ENCODE results near the gene ADAMTS17. TPM values are rescaled to one million over a fixed set of nuclear protein-coding genes. Genes with fewer than 3 reads are reported as not detected.

The ADAMTS17 gene
- total RNA-seq, 2 experiments from 2014 or later, result 0.81 to 1.0 TPM

DNA sequence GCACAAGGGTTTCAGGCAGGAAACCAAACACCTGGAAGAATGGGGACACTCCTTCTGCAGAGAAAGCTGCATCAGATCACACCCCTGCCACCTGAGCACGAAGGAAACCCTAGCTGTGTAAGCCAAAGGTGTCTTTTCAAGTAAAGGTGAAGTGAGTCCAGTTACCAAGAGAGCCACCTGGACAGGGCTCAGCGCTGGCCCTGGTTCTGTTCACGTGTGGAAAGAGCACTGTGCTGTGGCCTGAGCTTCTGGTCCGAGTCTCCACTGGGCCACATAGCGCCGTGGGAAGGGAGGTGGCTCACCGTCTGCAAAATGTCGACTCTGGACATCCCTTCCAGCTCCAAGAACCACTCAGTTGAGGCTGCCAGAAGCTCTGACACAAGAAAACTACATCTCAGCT is 151.1 kb downstream of the ADAMTS17 start:
- Mint-ChIP-seq H3K4me1 (ENCODE audit: low read depth) (no peaks in the 10 kb centered on the region), H3K27me3 (ENCODE audit: low read depth) (no peaks in the 10 kb centered on the region), H3K4me3 (no peak overlapping the region), H3K36me3 (ENCODE audit: low read depth) (peaks cover 1% of the 10 kb centered on the region), H3K9me3 (no peaks in the 10 kb centered on the region), H3K27ac (no peak overlapping the region)
- CTCF ChIA-PET, result no interaction called here
- intact Hi-C loops (cut with micrococcal nuclease), result no loop called here
- no peak for DNase-seq

DNA sequence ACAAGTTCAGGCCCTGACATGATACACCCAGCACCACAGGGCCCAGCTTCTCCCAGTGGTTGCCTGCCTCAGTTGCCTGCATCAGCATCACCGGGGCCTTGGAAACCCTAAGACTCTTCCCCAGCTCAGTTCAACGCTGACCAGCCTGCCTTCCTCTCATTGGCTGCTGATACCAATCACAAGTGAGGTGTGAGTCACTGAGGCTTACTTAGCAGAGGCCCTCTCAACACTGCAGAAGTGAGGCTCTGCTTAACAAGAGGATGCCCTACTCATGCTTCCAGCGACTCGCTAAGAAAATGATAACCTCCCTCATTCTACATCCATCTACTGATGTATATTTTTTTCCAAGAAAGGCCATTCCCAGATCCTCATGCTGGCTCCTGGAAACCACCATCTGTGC is 151.9 kb downstream of the ADAMTS17 start:
- H3K27me3 Mint-ChIP-seq (ENCODE audit: low read depth), result no peaks in the 10 kb centered on the region
- DNase-seq, result no peak
- H3K4me1 Mint-ChIP-seq (ENCODE audit: low read depth), result no peaks in the 10 kb centered on the region
- H3K36me3 Mint-ChIP-seq (ENCODE audit: low read depth), result no peaks in the 10 kb centered on the region
- CTCF ChIA-PET, result no interaction called here
- no peak overlapping the region for H3K27ac Mint-ChIP-seq
- H3K4me3 Mint-ChIP-seq, result no peak overlapping the region
- intact Hi-C loops (cut with micrococcal nuclease), result no loop called here
- no peaks in the 10 kb centered on the region for H3K9me3 Mint-ChIP-seq

DNA sequence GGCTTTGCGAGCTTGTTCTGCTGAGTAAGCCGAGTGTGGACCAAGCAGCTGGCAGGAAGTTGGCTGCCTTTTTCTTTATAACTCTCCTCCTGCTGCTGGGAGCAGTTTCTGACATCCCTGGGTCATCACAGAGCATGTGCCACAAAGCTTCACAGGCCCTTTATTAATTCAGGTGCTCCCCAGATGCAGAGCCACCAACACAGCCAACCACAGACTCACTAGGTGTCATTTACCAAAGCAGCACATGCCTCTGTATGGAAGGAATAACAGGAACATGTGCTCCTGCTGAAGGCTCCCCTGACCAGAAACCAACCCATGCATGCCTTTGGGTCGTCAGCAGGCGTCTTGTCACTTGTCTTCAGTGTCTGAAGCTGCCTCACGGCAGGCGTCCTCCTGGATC is 152.5 kb downstream of the ADAMTS17 start:
- H3K27ac Mint-ChIP-seq, result no peak overlapping the region
- no peaks in the 10 kb centered on the region for H3K9me3 Mint-ChIP-seq
- no peaks in the 10 kb centered on the region for H3K27me3 Mint-ChIP-seq (ENCODE audit: low read depth)
- no peak overlapping the region for H3K4me3 Mint-ChIP-seq
- DNase-seq, result no peak
- CTCF ChIA-PET, result no interaction called here
- H3K4me1 Mint-ChIP-seq (ENCODE audit: low read depth), result no peaks in the 10 kb centered on the region
- H3K36me3 Mint-ChIP-seq (ENCODE audit: low read depth), result no peaks in the 10 kb centered on the region
- intact Hi-C loops (cut with micrococcal nuclease), result no loop called here

DNA sequence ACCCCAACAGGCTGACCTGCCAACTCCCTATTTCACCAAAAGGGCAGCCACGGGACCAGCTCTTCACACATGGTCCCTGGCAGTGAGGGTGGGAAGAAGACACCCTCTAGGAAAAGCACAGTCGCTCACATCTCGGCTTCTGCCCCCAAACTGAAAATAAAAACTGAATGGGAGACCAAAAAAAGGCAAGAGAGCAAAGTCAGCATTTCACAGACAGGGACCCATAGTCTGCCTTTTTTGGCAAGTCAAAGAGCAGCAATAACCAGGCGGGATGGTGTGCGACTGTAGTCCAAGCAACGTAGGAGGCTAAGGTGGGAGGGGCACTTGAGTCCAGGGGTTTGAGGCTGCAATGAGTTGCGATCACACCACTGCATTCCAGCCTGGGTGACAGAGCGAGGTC is 154.1 kb downstream of the ADAMTS17 start:
- H3K27me3 Mint-ChIP-seq (ENCODE audit: low read depth), result no peaks in the 10 kb centered on the region
- CTCF ChIA-PET, result no interaction called here
- DNase-seq, result no peak
- no peak overlapping the region for H3K27ac Mint-ChIP-seq
- no peaks in the 10 kb centered on the region for H3K4me1 Mint-ChIP-seq (ENCODE audit: low read depth)
- intact Hi-C loops (cut with micrococcal nuclease), result no loop called here
- H3K4me3 Mint-ChIP-seq, result no peak overlapping the region
- no peaks in the 10 kb centered on the region for H3K9me3 Mint-ChIP-seq
- no peaks in the 10 kb centered on the region for H3K36me3 Mint-ChIP-seq (ENCODE audit: low read depth)

DNA sequence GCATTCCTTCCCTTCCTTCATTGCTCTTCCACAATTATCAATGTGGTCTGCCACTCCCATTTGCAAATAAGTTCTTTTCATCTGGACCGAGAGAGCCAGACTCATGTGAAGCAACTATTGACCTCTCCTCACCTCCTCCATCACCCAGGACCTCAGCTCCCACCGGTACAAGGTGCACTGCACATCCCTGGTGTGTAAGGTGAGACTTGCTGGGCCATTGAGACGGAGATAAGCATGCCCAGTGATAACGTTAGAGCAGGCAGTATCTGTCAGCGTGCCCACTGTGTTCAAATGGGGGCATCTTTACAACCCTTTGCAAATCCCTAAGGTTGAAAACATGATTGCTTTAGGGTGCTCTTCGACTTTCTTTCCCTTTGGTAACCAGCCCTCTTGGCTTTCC is 154.8 kb downstream of the ADAMTS17 start:
- H3K4me3 Mint-ChIP-seq, result no peak overlapping the region
- intact Hi-C loops (cut with micrococcal nuclease), result no loop called here
- no peaks in the 10 kb centered on the region for H3K4me1 Mint-ChIP-seq (ENCODE audit: low read depth)
- CTCF ChIA-PET, result no interaction called here
- H3K27ac Mint-ChIP-seq, result no peak overlapping the region
- no peaks in the 10 kb centered on the region for H3K27me3 Mint-ChIP-seq (ENCODE audit: low read depth)
- H3K9me3 Mint-ChIP-seq, result no peaks in the 10 kb centered on the region
- no peaks in the 10 kb centered on the region for H3K36me3 Mint-ChIP-seq (ENCODE audit: low read depth)
- DNase-seq, result no peak

DNA sequence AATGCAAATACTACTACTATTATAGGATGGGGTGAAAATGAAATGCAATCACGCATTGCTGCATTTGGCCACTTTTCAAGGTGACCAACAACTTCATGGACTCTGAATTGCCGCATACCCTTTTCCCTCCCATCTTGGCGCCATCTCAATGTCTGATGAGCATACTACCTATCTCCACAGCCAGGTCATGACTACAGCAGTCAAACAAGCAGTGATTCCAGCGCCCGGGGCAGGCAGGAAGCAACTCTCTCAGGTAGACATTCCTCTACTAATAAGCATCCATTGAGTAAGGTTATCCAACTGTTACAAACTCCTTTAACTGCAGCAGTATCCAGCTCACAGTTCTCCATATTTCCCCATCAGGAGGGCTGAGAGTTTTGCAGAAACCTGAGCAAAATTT is 155.4 kb downstream of the ADAMTS17 start:
- Mint-ChIP-seq H3K27ac (no peak overlapping the region), H3K27me3 (ENCODE audit: low read depth) (no peaks in the 10 kb centered on the region), H3K4me1 (ENCODE audit: low read depth) (no peaks in the 10 kb centered on the region), H3K4me3 (no peak overlapping the region), H3K9me3 (no peaks in the 10 kb centered on the region), H3K36me3 (ENCODE audit: low read depth) (no peaks in the 10 kb centered on the region)
- no peak for DNase-seq
- CTCF ChIA-PET, result no interaction called here
- intact Hi-C loops (cut with micrococcal nuclease), result no loop called here

DNA sequence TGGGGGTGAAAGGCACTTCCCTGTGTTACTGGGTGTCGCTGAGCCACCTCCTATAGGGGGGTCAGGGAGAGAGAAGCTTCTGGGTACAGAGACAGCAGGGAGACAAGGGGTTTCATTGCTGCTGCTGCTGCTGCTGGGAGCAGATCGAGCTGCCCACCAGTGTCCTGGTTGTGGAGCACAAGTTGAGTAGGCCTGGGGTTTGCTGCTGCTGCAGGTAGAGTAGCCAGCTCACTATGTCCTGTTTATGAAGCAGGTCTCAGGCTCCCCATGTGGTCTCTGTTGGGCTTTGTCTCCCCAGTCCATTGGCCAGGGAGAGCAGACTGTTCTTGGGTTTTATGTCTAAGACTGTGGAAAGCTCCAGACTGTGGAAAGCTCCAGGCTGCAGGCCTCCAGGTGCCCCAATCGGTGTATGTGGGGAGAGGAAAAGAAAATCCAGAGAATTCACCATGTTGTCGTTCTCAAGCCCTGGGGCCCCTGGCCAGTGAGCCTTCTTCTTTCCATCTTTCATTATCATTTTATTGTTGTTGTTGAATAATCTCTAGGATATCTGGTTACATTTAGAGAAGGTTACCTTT is 157.8 kb downstream of the ADAMTS17 start:
- DNase-seq, result no peak
- Mint-ChIP-seq H3K36me3 (ENCODE audit: low read depth) (no peaks in the 10 kb centered on the region), H3K4me3 (no peak overlapping the region), H3K27me3 (ENCODE audit: low read depth) (no peaks in the 10 kb centered on the region), H3K4me1 (ENCODE audit: low read depth) (no peaks in the 10 kb centered on the region), H3K27ac (no peak overlapping the region), H3K9me3 (no peaks in the 10 kb centered on the region)
- CTCF ChIA-PET, result no interaction called here
- intact Hi-C loops (cut with micrococcal nuclease), result no loop called here

DNA sequence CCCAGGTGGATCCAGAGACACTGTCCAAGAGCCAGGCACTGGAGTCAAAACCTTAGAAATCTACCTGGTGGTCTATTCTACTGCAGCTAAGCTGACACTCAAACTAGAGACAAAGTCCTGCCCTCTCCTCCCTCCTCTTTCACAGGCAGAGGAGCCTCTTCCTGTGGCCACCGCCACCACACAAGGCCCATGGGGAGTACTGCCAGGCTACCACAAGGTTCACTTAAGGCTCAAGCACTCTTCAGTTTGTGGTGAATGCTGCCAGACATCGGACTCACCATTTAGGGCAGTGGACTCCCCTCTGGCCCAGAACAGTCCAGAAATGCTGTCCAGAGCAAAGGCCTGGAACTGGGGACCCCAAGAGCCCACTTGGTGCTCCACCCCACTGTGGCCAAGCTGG is 160.9 kb downstream of the ADAMTS17 start:
- H3K9me3 Mint-ChIP-seq, result peaks cover 15% of the 10 kb centered on the region
- no peaks in the 10 kb centered on the region for H3K27me3 Mint-ChIP-seq (ENCODE audit: low read depth)
- CTCF ChIA-PET, result no interaction called here
- H3K36me3 Mint-ChIP-seq (ENCODE audit: low read depth), result peaks cover 3% of the 10 kb centered on the region
- no peak overlapping the region for H3K4me3 Mint-ChIP-seq
- no peak for DNase-seq
- H3K27ac Mint-ChIP-seq, result no peak overlapping the region
- no peaks in the 10 kb centered on the region for H3K4me1 Mint-ChIP-seq (ENCODE audit: low read depth)
- intact Hi-C loops (cut with micrococcal nuclease), result no loop called here

DNA sequence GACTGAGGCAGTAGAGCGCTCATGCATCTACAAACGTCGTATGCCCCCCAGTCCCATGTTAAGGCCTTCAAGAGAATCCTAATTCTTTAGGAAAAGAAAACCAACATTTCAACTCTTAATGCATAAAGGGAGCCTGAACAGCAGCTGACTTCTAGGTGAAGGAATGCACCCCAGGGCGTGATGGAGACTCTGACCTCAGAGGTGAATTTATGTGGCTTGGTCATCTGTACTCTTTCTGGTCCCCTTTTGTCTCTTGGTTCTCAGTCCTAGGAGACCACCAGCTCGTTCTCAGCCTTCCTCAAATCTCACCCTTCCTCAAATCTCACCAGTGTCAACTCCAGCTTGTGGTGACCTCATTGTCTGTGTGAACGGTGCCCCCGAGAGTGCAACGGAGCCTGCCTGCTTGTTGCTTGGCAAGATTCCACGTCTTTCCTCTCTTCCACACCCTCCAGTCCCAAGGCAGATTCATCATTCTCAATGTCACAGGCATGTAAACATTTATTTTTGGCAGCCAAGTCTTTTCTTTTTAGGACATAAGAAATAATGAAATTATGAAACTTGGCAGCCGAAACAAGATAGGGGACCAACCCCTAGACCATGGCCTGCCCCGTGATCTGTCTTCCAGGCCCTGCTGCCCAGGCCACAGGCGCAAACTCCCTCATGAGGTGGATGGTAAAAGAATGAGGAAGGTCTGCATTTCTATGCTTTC is 166.2 kb downstream of the ADAMTS17 start:
- DNase-seq, result no peak
- Mint-ChIP-seq H3K4me3 (no peak overlapping the region), H3K4me1 (ENCODE audit: low read depth) (peaks cover 2% of the 10 kb centered on the region), H3K27me3 (ENCODE audit: low read depth) (no peaks in the 10 kb centered on the region), H3K9me3 (peaks cover 30% of the 10 kb centered on the region), H3K36me3 (ENCODE audit: low read depth) (peaks cover 3% of the 10 kb centered on the region), H3K27ac (no peak overlapping the region)
- CTCF ChIA-PET, result no interaction called here
- intact Hi-C loops (cut with micrococcal nuclease), result no loop called here

DNA sequence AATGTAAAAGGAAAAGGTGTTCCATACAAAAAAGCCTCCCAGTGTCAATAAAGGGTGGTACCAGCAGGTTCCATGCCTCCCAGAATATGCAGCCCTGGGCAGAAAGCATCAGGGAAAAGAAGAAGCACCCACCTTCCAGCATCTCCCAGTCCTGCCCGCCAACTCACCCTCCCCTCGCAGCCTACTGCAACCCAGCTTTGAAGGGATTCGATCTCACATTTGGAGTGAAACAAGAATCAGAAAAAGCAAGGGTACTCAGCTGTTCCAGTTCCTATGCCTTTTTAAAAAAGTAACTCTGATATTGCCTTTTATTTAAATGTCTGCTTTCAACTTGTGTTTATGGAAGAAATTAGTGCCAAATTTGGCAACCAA is 166.9 kb downstream of the ADAMTS17 start:
- H3K27me3 Mint-ChIP-seq (ENCODE audit: low read depth), result no peaks in the 10 kb centered on the region
- CTCF ChIA-PET, result no interaction called here
- H3K4me3 Mint-ChIP-seq, result no peak overlapping the region
- no peak for DNase-seq
- H3K9me3 Mint-ChIP-seq, result peaks cover 30% of the 10 kb centered on the region
- H3K36me3 Mint-ChIP-seq (ENCODE audit: low read depth), result peaks cover 3% of the 10 kb centered on the region
- no peak overlapping the region for H3K27ac Mint-ChIP-seq
- intact Hi-C loops (cut with micrococcal nuclease), result no loop called here
- peaks cover 6% of the 10 kb centered on the region for H3K4me1 Mint-ChIP-seq (ENCODE audit: low read depth)

DNA sequence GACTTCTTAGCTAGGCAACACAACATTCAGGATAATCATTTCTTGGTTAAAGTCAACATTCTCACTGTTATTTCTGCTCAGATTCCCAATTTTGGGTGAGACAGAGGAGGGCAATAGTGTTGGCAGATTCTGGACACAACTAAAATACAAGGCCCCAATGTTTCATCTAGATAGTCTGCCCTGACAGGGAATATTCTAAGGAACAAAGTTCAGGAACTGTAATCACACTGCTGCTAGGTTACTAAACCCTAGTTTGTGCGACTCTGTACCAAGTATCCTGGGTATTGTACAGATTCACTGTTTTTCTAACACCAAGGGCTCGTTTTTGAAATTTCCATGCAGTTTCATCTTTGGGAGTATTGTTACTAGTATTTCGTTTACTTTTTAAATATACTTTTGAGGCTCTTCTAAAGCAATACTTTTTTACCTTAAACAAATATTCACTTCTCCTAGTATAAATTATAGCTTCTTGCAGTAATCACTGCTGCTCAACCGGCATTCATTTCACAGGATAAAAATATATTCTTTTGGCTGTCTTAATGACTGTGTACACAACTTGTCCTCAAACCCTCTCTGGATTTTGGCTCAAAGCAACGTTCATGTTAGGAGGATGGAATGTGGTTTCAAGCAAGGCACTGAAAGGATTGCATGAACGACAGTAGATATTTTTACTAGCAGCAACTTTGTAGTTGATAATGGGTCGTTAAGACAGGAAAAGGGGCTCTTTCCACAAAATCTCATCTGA is 167.4 kb downstream of the ADAMTS17 start:
- H3K27me3 Mint-ChIP-seq (ENCODE audit: low read depth), result no peaks in the 10 kb centered on the region
- H3K27ac Mint-ChIP-seq, result no peak overlapping the region
- peaks cover 30% of the 10 kb centered on the region for H3K9me3 Mint-ChIP-seq
- H3K4me1 Mint-ChIP-seq (ENCODE audit: low read depth), result peaks cover 6% of the 10 kb centered on the region
- CTCF ChIA-PET, result no interaction called here
- no peak for DNase-seq
- peaks cover 3% of the 10 kb centered on the region for H3K36me3 Mint-ChIP-seq (ENCODE audit: low read depth)
- H3K4me3 Mint-ChIP-seq, result no peak overlapping the region
- intact Hi-C loops (cut with micrococcal nuclease), result no loop called here

DNA sequence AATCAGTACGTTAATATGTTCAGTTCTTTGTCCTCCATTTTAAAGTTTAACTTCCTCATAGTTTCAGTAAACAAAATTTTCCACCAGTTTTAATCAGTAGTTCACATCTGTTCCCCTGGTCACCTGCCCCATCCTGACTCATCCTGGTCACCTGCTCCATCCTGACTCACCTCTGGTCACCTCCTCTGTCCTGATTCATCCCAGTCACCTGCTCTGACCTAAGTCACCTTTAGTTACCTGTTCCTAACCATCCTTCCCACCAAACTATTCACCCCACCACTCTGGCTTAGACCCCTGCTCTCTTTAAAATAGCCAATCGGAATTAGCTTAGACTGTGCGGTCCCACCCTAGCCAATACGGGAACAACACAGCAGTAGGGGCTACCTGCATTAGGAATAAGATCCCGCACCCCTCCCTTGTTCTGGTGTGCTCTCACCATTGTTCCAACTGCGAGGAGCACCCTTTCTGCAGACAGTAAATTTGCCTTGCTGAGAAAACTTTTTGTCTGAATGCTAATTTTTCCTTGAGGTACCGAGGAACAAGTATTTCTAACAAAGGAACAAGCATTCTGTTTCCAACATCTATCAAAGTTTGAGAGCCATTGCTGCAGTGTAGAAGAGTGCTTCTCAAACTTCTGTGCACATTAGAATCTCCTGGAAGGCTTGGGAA is 169.3 kb downstream of the ADAMTS17 start:
- DNase-seq, result no peak
- peaks cover 3% of the 10 kb centered on the region for H3K36me3 Mint-ChIP-seq (ENCODE audit: low read depth)
- CTCF ChIA-PET, result no interaction called here
- H3K9me3 Mint-ChIP-seq, result peaks cover 26% of the 10 kb centered on the region
- H3K27me3 Mint-ChIP-seq (ENCODE audit: low read depth), result no peaks in the 10 kb centered on the region
- intact Hi-C loops (cut with micrococcal nuclease), result no loop called here
- H3K4me1 Mint-ChIP-seq (ENCODE audit: low read depth), result peaks cover 6% of the 10 kb centered on the region
- no peak overlapping the region for H3K4me3 Mint-ChIP-seq
- no peak overlapping the region for H3K27ac Mint-ChIP-seq

DNA sequence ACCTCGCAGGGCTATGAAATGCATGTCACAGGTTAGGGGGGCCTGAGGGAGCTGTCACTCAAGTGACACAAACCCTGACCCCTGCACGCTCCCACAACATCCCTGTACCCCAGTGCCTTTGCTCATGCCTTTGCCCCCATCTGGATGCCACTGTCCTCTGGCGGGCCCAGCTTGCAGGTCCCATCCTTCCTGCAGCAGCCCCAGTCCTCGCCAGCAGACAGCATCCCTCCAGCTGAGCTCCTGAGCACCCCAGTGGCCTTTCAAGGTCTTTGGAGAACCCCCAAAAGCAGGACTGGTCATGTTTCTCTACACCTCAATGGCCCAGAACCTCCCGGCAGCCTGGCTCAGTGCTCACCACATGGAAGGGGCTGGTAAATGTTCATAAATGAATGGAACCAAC is 170.4 kb downstream of the ADAMTS17 start:
- intact Hi-C loops (cut with micrococcal nuclease), result no loop called here
- Mint-ChIP-seq H3K9me3 (peaks cover 17% of the 10 kb centered on the region), H3K27me3 (ENCODE audit: low read depth) (no peaks in the 10 kb centered on the region), H3K4me3 (no peak overlapping the region), H3K4me1 (ENCODE audit: low read depth) (peaks cover 6% of the 10 kb centered on the region), H3K27ac (no peak overlapping the region), H3K36me3 (ENCODE audit: low read depth) (peaks cover under 1% of the 10 kb centered on the region)
- DNase-seq, result no peak
- CTCF ChIA-PET, result interaction anchor here (0.6 kb wide), 1 partner anchor 836 kb away, joined by 3 read pairs; no protein-coding TSS in a partner anchor

Measured in activated naive CD4-positive, alpha-beta T cell treated with anti-CD3 and anti-CD28 coated beads for 36 hours (primary cell).